Measurements from ENCODE around the gene TENM4.

The TENM4 gene

GRCh38 chr11:79147011-79147410 is 293.8 kb downstream of the TENM4 start:
- DNase-seq (ENCODE audit: low read depth, low spot score) = no peak
- ChIA-PET POLR2A (no interaction called here), CTCF (interaction anchor here (1.1 kb wide), 1 partner anchor 45 kb away, joined by 4 read pairs; no protein-coding TSS in a partner anchor)
- H3K4me3 ChIP-seq (ENCODE audit: low read depth, low read length) = no peak overlapping the region
- TF ChIP-seq CTCF (IDR thresholded peaks at IDR 0.05; ENCODE audit: insufficient read depth, low read length, missing control alignments) = no peak

- no peak for DNase-seq (ENCODE audit: low read depth, low spot score)
- ChIA-PET CTCF (no interaction called here), POLR2A (no interaction called here)
- no peak overlapping the region for H3K4me3 ChIP-seq (ENCODE audit: low read depth, low read length)
- no peak for TF ChIP-seq CTCF (IDR thresholded peaks at IDR 0.05; ENCODE audit: insufficient read depth, low read length, missing control alignments)
Observed at GRCh38 chr11:79139900-79140299, 300.9 kb downstream of the TENM4 start.

GRCh38 chr11:79129702-79130101 is 311.1 kb downstream of the TENM4 start:
- TF ChIP-seq CTCF (IDR thresholded peaks at IDR 0.05; ENCODE audit: insufficient read depth, low read length, missing control alignments) = no peak
- CTCF ChIA-PET = no interaction called here
- POLR2A ChIA-PET = no interaction called here
- no peak overlapping the region for H3K4me3 ChIP-seq (ENCODE audit: low read depth, low read length)
- DNase-seq (ENCODE audit: low read depth, low spot score) = no peak

- no peak for DNase-seq (ENCODE audit: low read depth, low spot score)
- POLR2A ChIA-PET = no interaction called here
- TF ChIP-seq CTCF (IDR thresholded peaks at IDR 0.05; ENCODE audit: insufficient read depth, low read length, missing control alignments) = no peak
- no peak overlapping the region for H3K4me3 ChIP-seq (ENCODE audit: low read depth, low read length)
- CTCF ChIA-PET = no interaction called here
Observed at GRCh38 chr11:79128291-79128690, 312.5 kb downstream of the TENM4 start.

GRCh38 chr11:79122759-79123158 is 318.1 kb downstream of the TENM4 start:
- TF ChIP-seq CTCF (IDR thresholded peaks at IDR 0.05; ENCODE audit: insufficient read depth, low read length, missing control alignments) = no peak
- H3K4me3 ChIP-seq (ENCODE audit: low read depth, low read length) = no peak overlapping the region
- DNase-seq (ENCODE audit: low read depth, low spot score) = no peak
- ChIA-PET POLR2A (no interaction called here), CTCF (interaction anchor here (1.3 kb wide), 1 partner anchor 22 kb away, joined by 4 read pairs; no protein-coding TSS in a partner anchor)

GRCh38 chr11:79121351-79121750 is 319.5 kb downstream of the TENM4 start:
- ChIA-PET CTCF (interaction anchor here (0.7 to 2.2 kb wide), 3 partner anchors 19 to 475 kb away, joined by 3 to 13 read pairs (median 3); no protein-coding TSS in a partner anchor), POLR2A (no interaction called here)
- H3K4me3 ChIP-seq (ENCODE audit: low read depth, low read length) = no peak overlapping the region
- no peak for TF ChIP-seq CTCF (IDR thresholded peaks at IDR 0.05; ENCODE audit: insufficient read depth, low read length, missing control alignments)
- DNase-seq (ENCODE audit: low read depth, low spot score) = no peak
